PC-3 (cell line): ENCODE data around the gene TMEM178A. TPM values are rescaled to one million over a fixed set of nuclear protein-coding genes. Genes with fewer than 3 reads are reported as not detected.

Experiments
- ATAC-seq: fragments of 200-7000 bp; cut with Tn5 transposase; 2 replicates; pipeline ENCODE4 v1.9.1; 2020; ENCODE audit warnings: mild to moderate bottlenecking, moderate library complexity
- BruUV-seq: library from RNA; stranded (reverse); fragments of 400-500 nt; replicated peaks from 2 replicates; lab custom pipeline; 2021; lab: Mats Ljungman, UMichigan
- CTCF ChIA-PET: fragments of 300-600 bp; sonication (Branson Sonifier 250); formaldehyde crosslinking; loops from one replicate; lab custom pipeline; 2022; ENCODE audit warnings: antibody characterized with exemption; lab: Charles Lee
- POLR2A ChIA-PET: fragments of 300-600 bp; sonication (Branson Sonifier 250); formaldehyde crosslinking; loops from one replicate; lab custom pipeline; 2022; ENCODE audit warnings: antibody characterized with exemption; ENCODE audit not compliant: unreplicated experiment; lab: Charles Lee
- DNase-seq: peaks from one replicate; pipeline ENCODE4 v3.0.0-alpha.2; 2015
- H2AFZ ChIP-seq: fragments of 300-600 bp; sonication (generic); 2 replicates; pipeline ENCODE4 v1.6.0; 2016; ENCODE audit warnings: antibody characterized with exemption, low read length
- H3F3A ChIP-seq: fragments of 300-600 bp; sonication (generic); one replicate; pipeline ENCODE4 v1.6.0; 2017; ENCODE audit warnings: antibody characterized with exemption, low read length, control low read depth, mild to moderate bottlenecking; ENCODE audit not compliant: unreplicated experiment
- H3K27ac ChIP-seq: fragments of 300-600 bp; sonication (generic); 2 replicates; pipeline ENCODE4 v1.5.1; 2016; ENCODE audit warnings: mild to moderate bottlenecking, low read length
- H3K27me3 ChIP-seq: fragments of 300-600 bp; sonication (generic); 2 replicates; pipeline ENCODE4 v1.6.1; 2016; ENCODE audit warnings: low read length, mixed read lengths
- H3K36me3 ChIP-seq: fragments of 300-600 bp; sonication (generic); 2 replicates; pipeline ENCODE4 v1.6.1; 2016; ENCODE audit warnings: low read depth, mixed run types, low read length, mixed read lengths
- H3K4me1 ChIP-seq: fragments of 300-600 bp; sonication (generic); 2 replicates; pipeline ENCODE4 v1.5.1; 2016; ENCODE audit warnings: low read length; ENCODE audit not compliant: insufficient read depth
- H3K4me2 ChIP-seq: fragments of 300-600 bp; sonication (generic); 2 replicates; pipeline ENCODE4 v1.6.0; 2016; ENCODE audit warnings: low read length
- H3K4me3 ChIP-seq: fragments of 300-600 bp; sonication (generic); 2 replicates; pipeline ENCODE4 v1.5.1; 2016; ENCODE audit warnings: mild to moderate bottlenecking, low read length, mixed read lengths
- H3K79me2 ChIP-seq: fragments of 300-600 bp; sonication (generic); 2 replicates; pipeline ENCODE4 v1.6.1; 2017; ENCODE audit warnings: low read length, mixed read lengths
- H3K9ac ChIP-seq: fragments of 300-600 bp; sonication (generic); 2 replicates; pipeline ENCODE4 v1.6.0; 2016; ENCODE audit warnings: mild to moderate bottlenecking, low read length
- H3K9me2 ChIP-seq: fragments of 300-600 bp; sonication (generic); replicated peaks from 2 replicates; pipeline ENCODE4 v1.6.1; 2016; ENCODE audit warnings: mixed run types, low read length, mixed read lengths
- H3K9me3 ChIP-seq: fragments of 300-600 bp; sonication (generic); 2 replicates; pipeline ENCODE4 v1.6.1; 2016; ENCODE audit warnings: low read length, mixed read lengths
- H4K20me1 ChIP-seq: fragments of 300-600 bp; sonication (generic); 2 replicates; pipeline ENCODE4 v1.6.1; 2016; ENCODE audit warnings: low read length, mixed read lengths
- EZH2 ChIP-seq: fragments of 300-600 bp; sonication (generic); IDR thresholded peaks from one replicate; pipeline ENCODE4 v1.6.1; 2017; ENCODE audit warnings: antibody characterized with exemption, mild to moderate bottlenecking, low read length; ENCODE audit not compliant: unreplicated experiment
- EZH2phosphoT487 ChIP-seq: fragments of 300-600 bp; sonication (generic); IDR thresholded peaks from 2 replicates; pipeline ENCODE4 v1.6.1; 2018; ENCODE audit warnings: mild to moderate bottlenecking, antibody characterized with exemption, low read length, borderline replicate concordance
- intact Hi-C: fragments of 100-400 bp; cut with micrococcal nuclease; formaldehyde crosslinking; loops from 2 replicates; pipeline ENCODE4 v1.9.0; 2023
- total RNA-seq: library from RNA; depleted of rRNA; stranded (reverse); fragments of >200 nt; gene quantifications from 2 replicates; pipeline ENCODE4 v1.2.3, GENCODE V29; 2014
- TF ChIP-seq, protein P1 (sequence below): fragments of 300-600 bp; sonication (generic); conservative IDR thresholded peaks from 2 replicates; pipeline ENCODE4 v1.5.1; 2017; ENCODE audit warnings: antibody characterized with exemption, low read depth, mild to moderate bottlenecking, low read length

Gene TMEM178A
- total RNA-seq, 1 experiment from 2014 or later, result 0.33 TPM

DNA sequence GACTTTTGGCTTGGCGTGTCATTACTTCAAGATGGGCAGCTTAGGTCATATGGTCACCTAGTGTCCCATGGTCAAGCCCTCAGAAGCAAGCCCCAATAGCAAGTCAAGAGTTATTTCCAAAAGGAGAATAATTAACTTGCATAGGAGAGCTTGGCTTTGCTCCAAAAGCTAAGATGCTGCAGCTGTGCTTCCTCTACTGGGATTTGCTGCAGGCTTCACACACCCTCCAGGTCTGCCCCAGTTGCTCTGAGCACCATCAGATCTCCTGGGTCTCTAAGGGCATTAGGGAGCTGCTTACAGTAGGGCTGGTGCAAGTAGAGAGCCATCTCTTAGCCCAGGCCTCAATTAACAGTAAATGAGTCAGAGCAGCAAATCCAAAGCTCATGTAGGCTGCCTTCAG lies 66.8 kb downstream of the TMEM178A start:
- no peak overlapping the region for H3K9ac ChIP-seq
- H3K9me2 ChIP-seq, result no peaks in the 10 kb centered on the region
- no peak overlapping the region for H3K4me3 ChIP-seq
- no peak overlapping the region for H2AFZ ChIP-seq
- DNase-seq, result no peak
- no peaks in the 10 kb centered on the region for H3K27me3 ChIP-seq
- no peaks in the 10 kb centered on the region for H3F3A ChIP-seq
- H3K27ac ChIP-seq, result no peak overlapping the region
- intact Hi-C loops, result no loop called here
- H3K9me3 ChIP-seq, result no peaks in the 10 kb centered on the region
- ChIA-PET POLR2A (no interaction called here), CTCF (no interaction called here)
- ATAC-seq, result no peak
- H4K20me1 ChIP-seq, result no peaks in the 10 kb centered on the region
- TF ChIP-seq EZH2phosphoT487 (no peak), EZH2 (no peak)
- TF ChIP-seq, protein P1, sequence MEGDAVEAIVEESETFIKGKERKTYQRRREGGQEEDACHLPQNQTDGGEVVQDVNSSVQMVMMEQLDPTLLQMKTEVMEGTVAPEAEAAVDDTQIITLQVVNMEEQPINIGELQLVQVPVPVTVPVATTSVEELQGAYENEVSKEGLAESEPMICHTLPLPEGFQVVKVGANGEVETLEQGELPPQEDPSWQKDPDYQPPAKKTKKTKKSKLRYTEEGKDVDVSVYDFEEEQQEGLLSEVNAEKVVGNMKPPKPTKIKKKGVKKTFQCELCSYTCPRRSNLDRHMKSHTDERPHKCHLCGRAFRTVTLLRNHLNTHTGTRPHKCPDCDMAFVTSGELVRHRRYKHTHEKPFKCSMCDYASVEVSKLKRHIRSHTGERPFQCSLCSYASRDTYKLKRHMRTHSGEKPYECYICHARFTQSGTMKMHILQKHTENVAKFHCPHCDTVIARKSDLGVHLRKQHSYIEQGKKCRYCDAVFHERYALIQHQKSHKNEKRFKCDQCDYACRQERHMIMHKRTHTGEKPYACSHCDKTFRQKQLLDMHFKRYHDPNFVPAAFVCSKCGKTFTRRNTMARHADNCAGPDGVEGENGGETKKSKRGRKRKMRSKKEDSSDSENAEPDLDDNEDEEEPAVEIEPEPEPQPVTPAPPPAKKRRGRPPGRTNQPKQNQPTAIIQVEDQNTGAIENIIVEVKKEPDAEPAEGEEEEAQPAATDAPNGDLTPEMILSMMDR, result no peak
- H3K79me2 ChIP-seq, result no peaks in the 10 kb centered on the region
- H3K36me3 ChIP-seq, result peaks cover 21% of the 10 kb centered on the region
- H3K4me2 ChIP-seq, result no peak overlapping the region
- H3K4me1 ChIP-seq, result 0 out of 2 replicates have a peak, but pooled peaks cover 1% of the 10 kb centered on the region
- BruUV-seq, result no TSS peak

DNA sequence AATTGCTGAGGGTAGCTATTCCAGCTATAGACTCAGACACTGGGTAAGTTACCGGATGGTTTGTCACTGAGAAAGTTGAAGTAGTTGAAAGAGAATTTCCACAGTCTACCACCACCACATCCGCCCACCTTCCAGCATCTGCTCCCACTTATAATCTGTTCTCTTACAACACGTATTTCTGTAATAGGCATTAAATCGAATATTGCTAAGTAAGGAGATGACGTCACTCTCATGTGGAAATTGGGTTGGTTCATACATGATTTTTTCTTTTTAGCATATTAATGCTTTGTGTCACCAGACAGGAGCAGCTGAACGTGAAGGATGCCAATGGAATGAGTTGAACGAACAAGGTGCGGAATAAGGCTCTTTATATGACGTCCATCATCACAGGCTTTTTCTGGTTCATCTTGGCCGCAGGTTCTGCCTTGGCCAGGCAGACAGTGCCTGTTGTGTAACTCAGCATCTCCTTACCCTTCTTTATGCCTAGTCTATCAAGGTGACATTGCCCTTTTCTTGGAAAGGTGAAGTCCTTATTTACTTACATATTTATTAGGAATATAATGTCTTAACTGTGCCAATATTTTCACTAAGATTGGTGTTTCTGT lies 67.5 kb downstream of the TMEM178A start:
- Histone ChIP-seq H3K36me3 (peaks cover 22% of the 10 kb centered on the region), H3K9me3 (no peaks in the 10 kb centered on the region), H3K4me1 (0 out of 2 replicates have a peak, but pooled peaks cover 3% of the 10 kb centered on the region), H3K79me2 (no peaks in the 10 kb centered on the region), H3K9ac (no peak overlapping the region), H3K9me2 (no peaks in the 10 kb centered on the region), H2AFZ (no peak overlapping the region), H3K27ac (no peak overlapping the region), H3K4me2 (no peak overlapping the region), H3F3A (no peaks in the 10 kb centered on the region), H3K27me3 (no peaks in the 10 kb centered on the region), H3K4me3 (no peak overlapping the region), H4K20me1 (no peaks in the 10 kb centered on the region)
- no TSS peak for BruUV-seq
- no peak for DNase-seq
- intact Hi-C loops, result no loop called here
- POLR2A ChIA-PET, result no interaction called here
- TF ChIP-seq EZH2 (no peak), EZH2phosphoT487 (no peak)
- TF ChIP-seq, protein P1, result no peak
- ATAC-seq, result no peak
- CTCF ChIA-PET, result no interaction called here

DNA sequence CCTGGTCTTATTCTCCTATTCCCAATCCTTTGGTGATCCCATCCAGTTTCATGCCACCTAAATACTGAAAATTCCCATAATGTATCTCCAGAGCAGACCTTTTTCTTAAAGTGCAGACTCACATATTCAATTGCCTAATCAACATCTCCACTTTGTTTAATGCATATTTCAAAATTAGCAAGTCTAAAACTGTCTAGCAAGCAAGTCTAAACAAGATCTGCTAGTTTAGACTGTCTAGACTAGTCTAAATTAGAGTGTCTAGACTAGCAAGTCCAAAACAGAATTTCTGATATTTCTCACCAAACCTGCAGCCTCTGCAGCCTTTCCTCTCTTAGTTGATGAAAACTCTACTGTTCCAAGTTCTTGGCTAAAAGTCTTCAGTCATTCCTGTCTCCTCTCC lies 68.7 kb downstream of the TMEM178A start:
- no peaks in the 10 kb centered on the region for H3F3A ChIP-seq
- H3K4me1 ChIP-seq, result 0 out of 2 replicates have a peak, but pooled peaks cover 3% of the 10 kb centered on the region
- intact Hi-C loops, result no loop called here
- ChIA-PET POLR2A (no interaction called here), CTCF (interaction anchor here (0.6 kb wide), 1 partner anchor 1419 kb away, joined by 3 read pairs; no protein-coding TSS in a partner anchor)
- no peak overlapping the region for H3K9ac ChIP-seq
- H3K27ac ChIP-seq, result no peak overlapping the region
- H3K79me2 ChIP-seq, result no peaks in the 10 kb centered on the region
- DNase-seq (no peak), ATAC-seq (no peak)
- no peak overlapping the region for H3K4me3 ChIP-seq
- no TSS peak for BruUV-seq
- H3K27me3 ChIP-seq, result no peaks in the 10 kb centered on the region
- H3K4me2 ChIP-seq, result no peak overlapping the region
- H4K20me1 ChIP-seq, result no peaks in the 10 kb centered on the region
- no peaks in the 10 kb centered on the region for H3K9me3 ChIP-seq
- no peak overlapping the region for H2AFZ ChIP-seq
- TF ChIP-seq, protein P1, result no peak
- no peak for TF ChIP-seq EZH2
- TF ChIP-seq EZH2phosphoT487, result no peak
- H3K9me2 ChIP-seq, result no peaks in the 10 kb centered on the region
- peaks cover 27% of the 10 kb centered on the region for H3K36me3 ChIP-seq
